Prostate gland (tissue), 2 donors: ENCODE measurements around the gene AUTS2. TPM values are rescaled to one million over a fixed set of nuclear protein-coding genes. Genes with fewer than 3 reads are reported as not detected.

ENCODE experiments used
- DNase-seq: peaks from one replicate; pipeline ENCODE4 v3.0.0-alpha.2; 2019; ENCODE audit warnings: low spot score
- H3K27ac ChIP-seq, 2 donors: fragments of 200-600 bp; sonication (generic); 2 replicates each; pipeline ENCODE4 v1.5.1; 2017 to 2019
- H3K27me3 ChIP-seq: fragments of 200-600 bp; sonication (generic); replicated peaks from 2 replicates; pipeline ENCODE4 v1.5.1; 2019; ENCODE audit not compliant: insufficient read depth
- H3K36me3 ChIP-seq, 2 donors: fragments of 200-600 bp; sonication (generic); 1 replicate in 1 of 2; 2 replicates in 1 of 2; pipeline versions ENCODE4 v1.5.1 to v1.8.1; 2017 to 2019
- H3K4me1 ChIP-seq: fragments of 200-600 bp; sonication (generic); replicated peaks from 2 replicates; pipeline ENCODE4 v1.5.1; 2019
- H3K4me3 ChIP-seq, 2 donors: fragments of 200-600 bp; sonication (generic); 2 replicates each; pipeline ENCODE4 v1.5.1; 2017 to 2019
- H3K9me3 ChIP-seq: fragments of 200-600 bp; sonication (generic); 2 replicates; pipeline ENCODE4 v1.5.1; 2017
- CTCF ChIP-seq, 4 experiments: fragments of 200-600 bp in 2 of 4; fragments of 450-650 bp in 2 of 4; sonication (generic) in 2 of 4; IDR thresholded peaks; 1 replicate in 3 of 4; 2 replicates in 1 of 4; pipeline ENCODE4 v1.5.1; 2016 to 2019; ENCODE audit warnings: antibody characterized with exemption in 4 of 4, mild to moderate bottlenecking in 2 of 4, moderate library complexity in 2 of 4
- POLR2A ChIP-seq: fragments of 450-650 bp; IDR thresholded peaks from one replicate; pipeline ENCODE4 v1.6.1; 2016; ENCODE audit warnings: antibody characterized with exemption, mild to moderate bottlenecking
- POLR2AphosphoS5 ChIP-seq: sonication (generic); formaldehyde crosslinking; IDR thresholded peaks from one replicate; pipeline ENCODE4 v1.6.1; 2017; ENCODE audit warnings: antibody characterized with exemption
- WGBS: methylation state at CpG from one replicate; pipeline ENCODE4 v1.1.5; 2018; 5-methylcytosine and 5-hydroxymethylcytosine counted together
- intact Hi-C: fragments of 100-400 bp; cut with DNase I; formaldehyde crosslinking; loops from one replicate; pipeline ENCODE4 v1.14.2; 2022
- total RNA-seq, 2 donors: library from RNA; depleted of rRNA; stranded (reverse); fragments of >200 nt; gene quantifications; one replicate each; pipeline ENCODE4 v1.1.0, GENCODE V29; 2016

AUTS2 gene
- total RNA-seq, 2 donors from 2014 or later: 25.0 to 55.2 TPM

GRCh38 chr7:69736126-69736810 lies 138.0 kb downstream of the AUTS2 start:
- Histone ChIP-seq H3K27me3 (no peaks in the 10 kb centered on the region), H3K9me3 (no peaks in the 10 kb centered on the region), H3K36me3 (no peaks in the 10 kb centered on the region), H3K27ac (no peak overlapping the region), H3K4me1 (no peaks in the 10 kb centered on the region), H3K4me3 (no peak overlapping the region)
- no peak for DNase-seq
- TF ChIP-seq CTCF (IDR thresholded peaks at IDR 0.05): no peak
- TF ChIP-seq POLR2A: no peak
- no peak for TF ChIP-seq POLR2AphosphoS5
- intact Hi-C loops: no loop called here
- 86% methylated on average over 3 of the region's 3 CpGs for WGBS

- Histone ChIP-seq H3K36me3 (no peaks in the 10 kb centered on the region), H3K4me3 (no peak overlapping the region), H3K27me3 (no peaks in the 10 kb centered on the region), H3K4me1 (no peaks in the 10 kb centered on the region), H3K27ac (no peak overlapping the region), H3K9me3 (no peaks in the 10 kb centered on the region)
- intact Hi-C loops: no loop called here
- DNase-seq: no peak
- TF ChIP-seq POLR2AphosphoS5 (no peak), POLR2A (no peak), CTCF (IDR thresholded peaks at IDR 0.05) (no peak)
- WGBS: 62% methylated on average over 4 of the region's 4 CpGs
These were observed 140.2 kb downstream of the AUTS2 start for GRCh38 chr7:69738396-69738951.

GRCh38 chr7:69739190-69739589 lies 140.9 kb downstream of the AUTS2 start:
- Histone ChIP-seq H3K36me3 (no peaks in the 10 kb centered on the region), H3K4me1 (no peaks in the 10 kb centered on the region), H3K4me3 (no peak overlapping the region), H3K27ac (no peak overlapping the region), H3K27me3 (no peaks in the 10 kb centered on the region), H3K9me3 (no peaks in the 10 kb centered on the region)
- 79% methylated on average over 1 of the region's 1 CpG for WGBS
- intact Hi-C loops: no loop called here
- no peak for DNase-seq
- TF ChIP-seq POLR2A (no peak), POLR2AphosphoS5 (no peak), CTCF (IDR thresholded peaks at IDR 0.05) (no peak)

- intact Hi-C loops: no loop called here
- no peak for DNase-seq
- whole genome bisulfite sequencing: 46% methylated on average over 4 of the region's 4 CpGs
These were observed 141.7 kb downstream of the AUTS2 start for GRCh38 chr7:69739931-69740431.

More at GRCh38 chr7:69739931-69740431, 141.7 kb downstream of the AUTS2 start:
- no peak overlapping the region for H3K27ac ChIP-seq
- no peaks in the 10 kb centered on the region for H3K36me3 ChIP-seq
- H3K4me3 ChIP-seq: no peak overlapping the region
- H3K9me3 ChIP-seq: no peaks in the 10 kb centered on the region
- H3K27me3 ChIP-seq: no peaks in the 10 kb centered on the region
- H3K4me1 ChIP-seq: no peaks in the 10 kb centered on the region
- TF ChIP-seq POLR2A (no peak), POLR2AphosphoS5 (no peak), CTCF (IDR thresholded peaks at IDR 0.05) (no peak)
